Stimulated activated CD4-positive, alpha-beta T cell treated with anti-CD3 and anti-CD28 coated beads, Interleukin-1b, Interleukin-23, amount 100 ng/mL, for 4 hours (primary cell): ENCODE data around the gene OR1N1.
"Not testable (repeated sequence)": the region's sequence is repeated elsewhere in the genome, so short reads cannot be mapped to it uniquely, and the experiment has no call there.

Source experiments
- DNase-seq, 2 donors: peaks; one replicate each; pipeline ENCODE4 v3.0.0-alpha.2; 2020; ENCODE audit warnings: low read depth in 2 of 2

The OR1N1 gene, protein sequence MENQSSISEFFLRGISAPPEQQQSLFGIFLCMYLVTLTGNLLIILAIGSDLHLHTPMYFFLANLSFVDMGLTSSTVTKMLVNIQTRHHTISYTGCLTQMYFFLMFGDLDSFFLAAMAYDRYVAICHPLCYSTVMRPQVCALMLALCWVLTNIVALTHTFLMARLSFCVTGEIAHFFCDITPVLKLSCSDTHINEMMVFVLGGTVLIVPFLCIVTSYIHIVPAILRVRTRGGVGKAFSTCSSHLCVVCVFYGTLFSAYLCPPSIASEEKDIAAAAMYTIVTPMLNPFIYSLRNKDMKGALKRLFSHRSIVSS

DNA sequence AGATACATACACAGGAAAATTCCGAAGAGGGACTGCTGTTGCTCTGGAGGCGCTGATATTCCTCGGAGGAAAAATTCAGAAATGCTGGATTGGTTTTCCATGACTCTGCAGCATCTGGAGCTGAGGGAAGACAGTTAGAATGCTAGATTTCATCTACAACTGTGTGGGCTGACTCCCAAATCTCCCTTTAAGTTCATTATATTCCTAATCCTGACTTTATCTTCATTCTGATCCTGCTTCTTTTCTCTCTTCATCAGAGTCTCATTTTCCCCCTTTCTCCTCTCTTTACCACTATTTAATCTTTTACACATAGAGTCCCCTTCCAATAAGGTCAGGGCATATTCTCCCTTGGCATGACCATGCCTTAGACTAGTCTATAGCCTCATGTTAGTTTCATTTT, at the start of gene OR1N1:
OR1N1 (minus strand) TSS at position 101 of the 400 bp plus-strand sequence; CDS start at position 101, 0 bp downstream.
- DNase-seq: no peak

DNA sequence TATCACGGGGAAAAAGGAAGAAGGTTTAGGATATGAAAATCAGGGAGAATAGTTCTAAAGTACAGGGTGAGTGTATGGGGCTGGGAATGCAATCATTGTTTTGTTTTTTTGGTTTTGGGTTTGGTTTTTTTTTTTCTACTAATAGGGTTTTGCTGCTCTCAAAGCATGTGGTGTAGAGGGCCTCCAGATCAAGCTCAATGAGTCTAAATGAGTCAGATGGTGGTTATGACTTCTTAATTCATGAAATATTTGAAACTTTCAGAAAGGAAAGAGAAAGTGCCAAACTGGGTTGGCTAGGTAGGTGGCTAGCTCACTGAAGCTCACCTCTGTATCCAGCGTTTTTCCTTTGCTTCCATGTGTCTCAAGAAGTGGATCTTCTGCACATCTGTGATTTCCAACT, 45.4 kb upstream of the OR1N1 start:
- DNase-seq: no peak

DNA sequence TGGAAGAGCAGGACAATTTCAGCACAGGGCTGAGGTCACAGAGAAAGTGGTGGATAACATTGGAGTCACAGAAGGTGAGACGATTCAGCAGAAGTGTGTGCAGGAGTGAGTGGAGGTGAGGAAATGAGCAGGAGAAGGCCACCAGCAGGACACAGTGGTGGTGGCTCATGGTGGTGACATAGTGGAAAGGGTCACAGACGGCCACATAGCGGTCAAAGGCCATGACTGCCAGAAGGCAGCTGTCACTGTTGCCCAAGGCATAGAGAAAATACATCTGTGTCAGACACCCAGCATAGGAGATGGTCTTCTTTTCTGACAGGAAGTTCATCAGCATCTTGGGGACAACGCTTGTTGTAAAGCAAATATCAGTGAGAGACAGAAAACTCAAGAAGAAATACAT, 40.8 kb upstream of the OR1N1 start:
- DNase-seq: no peak

DNA sequence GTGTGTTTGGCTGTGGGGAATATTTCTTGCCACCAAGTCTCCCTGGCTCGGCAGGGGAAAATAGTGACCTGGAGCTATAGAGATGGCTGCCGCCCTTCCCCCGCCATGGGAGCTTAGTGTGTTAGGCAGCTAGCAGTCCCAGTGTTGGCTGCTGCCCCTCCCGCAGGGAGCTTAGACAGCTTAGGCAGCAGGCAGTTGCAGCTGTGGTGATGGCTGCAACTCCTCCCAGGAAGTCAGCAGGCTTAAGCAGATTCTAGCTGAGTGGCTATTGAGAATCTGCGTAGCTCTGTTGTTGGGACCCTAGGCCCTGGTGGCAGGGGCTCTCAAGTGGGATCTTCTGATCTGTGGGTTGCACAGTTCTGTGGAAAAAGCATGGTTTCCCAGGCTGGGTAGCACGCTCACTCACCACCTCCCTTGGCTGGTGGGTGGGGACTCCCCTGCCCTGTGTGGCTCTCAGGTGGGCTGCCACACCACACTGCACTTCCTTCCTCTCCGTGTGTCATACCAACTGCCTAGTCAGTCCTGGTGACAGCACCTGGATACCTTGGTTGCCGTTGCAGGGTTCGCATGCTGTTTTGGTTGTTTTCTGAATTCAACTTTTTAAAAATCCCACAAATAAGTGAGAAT, 35.2 kb upstream of the OR1N1 start:
- DNase-seq: no peak

DNA sequence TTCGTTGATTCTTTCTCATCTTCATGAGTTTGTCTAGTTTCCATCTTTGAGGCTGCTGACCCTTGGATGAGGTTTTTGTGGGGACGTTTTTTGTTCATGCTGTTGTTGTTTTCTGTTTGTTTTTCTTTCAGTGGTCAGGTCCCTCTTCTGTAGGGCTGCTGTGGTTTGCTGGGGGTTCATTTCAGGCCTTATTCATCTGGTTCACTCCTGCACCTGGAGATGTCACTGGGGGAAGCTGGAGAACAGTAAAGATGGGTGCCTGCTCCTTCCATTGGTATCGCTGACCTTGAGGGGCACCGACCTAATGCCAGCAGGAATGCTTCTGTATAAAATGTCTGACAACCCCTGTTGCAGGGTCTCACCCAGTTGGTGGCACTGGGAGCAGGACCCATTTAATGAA, 34.4 kb upstream of the OR1N1 start:
- DNase-seq: no peak

DNA sequence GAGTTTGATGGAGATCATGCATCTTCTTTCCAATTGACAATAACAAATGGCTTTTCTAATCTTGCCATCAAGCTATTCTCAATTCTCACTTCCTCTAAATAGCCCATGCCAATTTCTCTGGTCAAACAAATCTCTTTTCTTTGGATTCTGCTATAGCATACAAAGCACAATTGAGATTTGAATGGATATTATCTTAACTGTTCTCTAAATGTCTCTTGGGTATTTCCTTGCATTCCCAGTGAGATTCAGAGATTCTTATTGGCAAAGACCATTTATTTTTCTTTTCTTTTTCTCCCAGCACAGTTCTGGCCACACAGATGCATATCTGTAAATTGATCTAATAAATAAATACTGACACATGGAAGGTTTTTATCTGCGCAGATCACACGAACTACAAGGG, 25.7 kb upstream of the OR1N1 start, which contains the start of gene OR1N2:
OR1N2 (plus strand) TSS at position 301 of the 400 bp plus-strand sequence. CDS start 100 bp downstream, outside the sequence.
- no peak for DNase-seq

DNA sequence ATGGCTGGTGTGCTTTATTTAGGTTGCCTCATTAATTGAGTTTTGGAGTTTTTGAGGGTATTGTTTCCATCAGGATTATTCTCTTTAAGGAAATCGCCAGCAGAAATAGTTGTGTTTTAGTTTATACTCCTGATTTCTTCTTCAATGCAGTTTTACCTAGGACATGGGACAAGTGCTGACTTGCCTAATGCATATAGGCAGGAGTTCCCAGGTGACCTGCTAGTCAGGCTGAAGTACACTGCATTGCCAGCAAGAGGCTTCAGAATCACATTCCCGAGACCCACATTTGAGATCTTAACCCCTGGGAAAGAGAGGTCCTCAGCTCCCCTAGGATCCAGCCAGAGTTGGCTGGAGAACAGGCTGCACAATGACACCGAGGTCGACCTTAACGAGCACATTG, 24.3 kb upstream of the OR1N1 start:
- DNase-seq: no peak

DNA sequence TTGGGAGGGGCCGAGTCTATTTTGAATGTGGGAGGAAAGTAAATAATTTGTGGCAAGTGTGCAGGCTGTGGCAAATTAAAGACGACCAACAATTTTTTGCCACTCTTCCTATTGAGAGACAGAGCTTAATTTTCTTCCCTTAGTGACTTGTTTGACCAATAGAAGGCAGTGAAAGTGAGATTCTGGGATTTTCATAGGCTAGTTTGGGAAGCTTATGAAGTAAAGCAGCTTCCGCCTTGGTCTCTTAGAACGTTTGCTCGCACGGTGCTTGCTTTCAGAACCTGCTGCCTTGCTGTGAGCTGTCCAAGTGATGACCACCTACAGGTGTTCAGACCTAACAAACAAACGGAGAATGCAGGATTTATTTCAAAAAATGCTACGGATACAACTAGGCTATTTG, 19.1 kb upstream of the OR1N1 start:
- DNase-seq: no peak

DNA sequence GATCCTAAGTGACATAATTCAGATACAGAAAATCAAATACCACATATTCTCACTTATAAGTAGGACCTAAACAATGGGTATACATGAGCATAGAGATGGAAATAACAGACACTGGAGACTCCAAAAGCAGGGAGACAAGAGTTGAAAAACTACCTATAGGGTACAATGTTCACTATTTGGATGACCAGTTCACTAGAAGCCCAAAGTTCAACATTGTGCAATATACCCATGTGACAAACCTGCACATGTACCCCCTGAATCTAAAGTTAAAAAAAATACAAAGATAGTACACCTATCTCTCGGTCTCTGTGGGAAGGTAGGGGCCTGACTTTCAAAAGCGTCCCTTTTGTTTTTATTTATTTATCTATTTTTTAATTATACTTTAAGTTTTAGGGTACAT, 11.7 kb upstream of the OR1N1 start:
- DNase-seq: no peak

DNA sequence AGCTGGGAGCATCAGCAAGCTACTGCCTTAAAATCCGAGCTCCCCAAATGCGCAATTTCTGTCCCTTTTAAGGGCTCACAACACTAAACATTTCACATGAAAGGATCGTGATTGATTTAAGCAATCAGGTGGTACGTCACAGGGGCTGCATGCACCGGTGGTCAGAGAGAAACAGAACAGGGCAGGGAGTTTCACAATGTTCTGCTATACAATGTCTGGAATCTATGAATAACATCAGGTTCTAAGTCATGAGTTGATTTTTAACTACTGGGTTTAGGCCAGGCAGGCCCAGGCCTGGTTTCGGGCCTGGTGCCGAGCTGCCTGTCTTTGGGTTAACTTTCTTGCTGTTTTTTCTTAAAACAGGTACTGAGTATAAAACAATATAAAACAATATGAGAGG, 10.0 kb upstream of the OR1N1 start:
- not testable (repeated sequence) for DNase-seq

DNA sequence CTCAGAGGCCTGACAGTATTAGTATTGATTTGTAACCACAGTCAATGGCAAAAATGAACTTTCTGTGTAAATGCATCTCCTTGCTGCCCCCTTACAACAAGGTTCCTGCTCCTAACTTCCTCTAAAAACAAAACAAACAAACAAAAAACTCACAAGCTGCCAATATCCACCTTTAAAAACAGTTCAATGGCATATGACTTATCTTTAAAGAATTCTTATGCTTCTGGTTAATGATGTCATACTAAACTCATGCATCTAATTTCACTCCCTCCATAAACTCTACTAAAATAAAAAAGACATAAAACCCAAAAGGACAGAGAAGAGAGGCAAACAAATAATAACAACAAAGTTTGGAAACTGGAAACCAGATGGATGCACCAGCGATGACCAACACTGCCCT, 9.0 kb upstream of the OR1N1 start:
- no peak for DNase-seq

DNA sequence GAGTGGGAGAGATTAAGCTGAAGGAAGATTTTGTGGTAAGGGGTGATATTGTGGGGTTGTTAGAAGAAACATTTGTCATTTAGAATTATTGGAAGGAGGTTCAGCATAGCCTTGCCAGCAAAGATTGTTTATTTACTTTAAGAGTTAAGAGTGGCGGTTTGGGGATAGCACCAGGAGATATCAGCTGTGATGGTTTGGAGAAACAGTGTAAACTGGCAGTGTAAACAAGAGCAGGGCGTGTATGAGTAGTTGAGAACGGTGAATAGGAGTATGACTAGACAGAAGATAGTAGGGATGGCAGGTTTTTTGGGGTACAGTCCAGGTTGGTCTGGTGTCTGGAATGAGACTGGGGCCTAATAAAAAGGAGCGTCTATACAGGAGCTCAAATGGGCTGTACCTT, 4.1 kb upstream of the OR1N1 start:
- DNase-seq: not testable (repeated sequence)

DNA sequence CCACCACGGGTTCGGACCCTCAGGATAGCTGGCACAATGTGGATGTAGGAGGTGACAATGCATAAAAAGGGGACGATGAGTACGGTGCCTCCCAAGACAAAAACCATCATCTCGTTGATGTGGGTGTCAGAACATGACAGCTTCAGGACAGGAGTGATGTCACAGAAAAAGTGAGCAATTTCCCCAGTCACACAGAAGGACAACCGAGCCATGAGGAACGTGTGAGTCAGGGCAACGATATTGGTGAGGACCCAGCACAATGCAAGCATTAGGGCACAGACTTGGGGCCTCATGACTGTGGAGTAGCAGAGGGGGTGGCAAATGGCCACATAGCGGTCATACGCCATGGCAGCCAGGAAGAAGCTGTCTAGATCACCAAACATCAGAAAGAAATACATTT, 491 bp downstream of the OR1N1 start:
- DNase-seq: no peak

DNA sequence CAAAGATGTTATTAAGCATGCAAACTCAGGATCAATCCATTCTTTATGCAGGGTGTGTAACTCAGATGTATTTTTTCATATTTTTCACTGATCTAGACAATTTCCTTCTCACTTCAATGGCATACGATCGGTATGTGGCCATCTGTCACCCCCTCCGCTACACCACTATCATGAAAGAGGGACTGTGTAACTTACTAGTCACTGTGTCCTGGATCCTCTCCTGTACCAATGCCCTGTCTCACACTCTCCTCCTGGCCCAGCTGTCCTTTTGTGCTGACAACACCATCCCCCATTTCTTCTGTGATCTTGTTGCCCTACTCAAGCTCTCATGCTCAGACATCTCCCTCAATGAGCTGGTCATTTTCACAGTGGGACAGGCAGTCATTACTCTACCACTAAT, 7.7 kb downstream of the OR1N1 start:
- DNase-seq: no peak

DNA sequence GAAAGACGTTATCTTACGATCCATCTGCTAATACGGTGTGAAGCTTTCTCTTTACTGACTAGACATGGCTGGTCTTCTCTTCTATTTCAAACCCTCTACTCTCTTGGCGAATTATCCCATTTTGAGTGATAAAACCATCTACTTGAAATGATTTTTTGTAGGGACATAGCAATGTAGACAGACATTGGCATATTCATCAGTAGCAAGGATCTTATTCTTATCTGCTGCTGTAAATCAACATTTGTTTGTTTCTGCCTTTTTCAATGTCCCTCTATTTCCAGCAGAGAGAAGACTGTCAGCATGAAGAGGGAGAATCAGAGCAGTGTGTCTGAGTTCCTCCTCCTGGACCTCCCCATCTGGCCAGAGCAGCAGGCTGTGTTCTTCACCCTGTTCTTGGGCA, 8.3 kb downstream of the OR1N1 start, which contains the start of gene OR1J4:
OR1J4 (plus strand) TSS at position 301 of the 400 bp plus-strand sequence; CDS start at position 301, 0 bp downstream.
- no peak for DNase-seq

DNA sequence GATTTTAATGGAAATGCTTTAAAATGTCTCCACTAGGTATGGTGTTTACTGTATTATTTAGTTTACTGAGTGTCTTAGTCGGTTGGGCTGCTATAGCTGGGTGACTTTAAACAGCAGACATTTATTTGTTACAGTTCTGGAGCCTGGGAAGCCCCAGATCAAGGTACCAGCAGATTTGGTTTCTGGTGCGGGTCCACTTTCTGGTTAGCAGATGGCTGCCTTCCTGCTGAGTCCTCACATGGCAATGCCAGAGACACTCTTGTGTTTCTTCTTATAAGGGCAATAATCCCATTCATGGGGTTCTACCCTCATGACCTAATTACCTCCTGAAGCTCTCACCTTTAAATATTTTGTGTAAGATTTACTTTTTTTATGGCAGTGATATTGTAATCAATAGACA, 8.9 kb downstream of the OR1N1 start:
- no peak for DNase-seq

DNA sequence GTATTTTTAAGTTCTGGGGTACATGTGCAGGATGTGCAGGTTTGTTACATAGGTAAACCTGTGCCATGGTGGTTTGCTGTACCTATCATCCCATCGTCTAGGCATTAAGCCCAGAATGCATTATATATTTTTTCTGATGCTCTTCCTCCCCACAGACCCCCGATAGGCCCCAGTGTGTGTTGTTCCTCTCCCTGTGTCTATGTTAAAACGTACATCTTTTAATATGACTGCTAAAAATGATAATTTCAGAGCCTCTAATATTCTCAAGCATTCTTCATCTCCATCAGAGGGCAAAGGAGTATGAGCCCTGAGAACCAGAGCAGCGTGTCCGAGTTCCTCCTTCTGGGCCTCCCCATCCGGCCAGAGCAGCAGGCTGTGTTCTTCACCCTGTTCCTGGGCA, 16.6 kb downstream of the OR1N1 start, which contains the start of gene OR1J2:
OR1J2 (plus strand) TSS at position 301 of the 400 bp plus-strand sequence; CDS start at position 301, 0 bp downstream.
- no peak for DNase-seq

DNA sequence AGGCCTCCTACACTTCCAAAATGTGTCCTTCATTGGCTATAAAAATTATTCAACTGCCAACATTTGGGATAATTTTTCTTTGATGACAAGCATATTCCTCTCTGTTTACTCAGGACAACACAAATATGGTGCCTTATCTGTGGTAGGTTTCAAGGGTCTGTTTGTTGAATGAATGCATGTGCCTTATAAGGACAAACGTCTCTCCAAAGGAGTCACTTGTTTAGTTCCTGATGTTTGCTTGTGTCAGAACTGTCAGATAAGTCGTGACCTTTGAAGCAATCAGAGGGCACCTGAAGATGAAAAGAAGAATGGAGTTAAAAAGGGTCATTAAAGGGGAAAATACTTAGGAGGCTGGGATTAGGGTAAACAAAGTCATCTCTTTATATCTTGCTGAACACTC, 20.1 kb downstream of the OR1N1 start:
- no peak for DNase-seq

DNA sequence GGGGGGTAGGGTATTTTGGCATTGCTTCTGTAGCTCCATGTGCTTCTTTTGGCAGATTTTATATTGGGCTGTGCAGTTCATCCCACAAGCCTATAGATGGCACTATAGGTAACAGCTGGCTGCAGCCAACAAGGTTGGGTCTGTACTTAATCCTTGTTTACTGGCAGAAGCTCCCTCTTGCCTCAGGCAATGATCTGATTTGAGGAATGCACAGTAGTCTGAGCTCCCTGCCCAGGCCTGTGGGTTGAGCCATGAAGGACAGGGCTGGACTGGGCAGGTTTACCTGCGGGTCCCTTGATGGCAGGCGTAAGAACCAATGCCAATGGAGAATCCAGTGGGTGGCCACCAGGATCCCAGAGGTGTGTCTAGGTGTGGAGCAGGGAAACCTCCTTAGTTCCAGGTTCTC, 28.2 kb downstream of the OR1N1 start:
- no peak for DNase-seq

DNA sequence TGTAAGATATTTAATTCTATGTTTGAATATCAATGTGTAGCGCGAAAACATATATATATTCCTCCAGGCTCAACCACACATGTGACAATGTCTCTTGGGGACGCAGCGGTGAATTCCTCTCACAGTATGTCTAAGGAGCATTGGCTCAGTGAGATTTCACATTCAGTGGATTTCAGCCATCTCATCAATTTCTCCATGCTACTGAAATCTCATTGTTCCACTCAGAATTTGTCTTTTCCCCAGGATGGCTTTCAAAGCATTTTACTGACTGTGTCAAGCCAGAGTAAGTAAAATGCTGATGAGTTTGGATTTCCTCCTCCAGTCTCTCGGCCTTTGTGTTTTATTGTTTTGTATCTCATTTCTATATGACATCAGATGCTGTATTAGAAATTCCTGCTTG, 48.0 kb downstream of the OR1N1 start:
- DNase-seq: no peak

DNA sequence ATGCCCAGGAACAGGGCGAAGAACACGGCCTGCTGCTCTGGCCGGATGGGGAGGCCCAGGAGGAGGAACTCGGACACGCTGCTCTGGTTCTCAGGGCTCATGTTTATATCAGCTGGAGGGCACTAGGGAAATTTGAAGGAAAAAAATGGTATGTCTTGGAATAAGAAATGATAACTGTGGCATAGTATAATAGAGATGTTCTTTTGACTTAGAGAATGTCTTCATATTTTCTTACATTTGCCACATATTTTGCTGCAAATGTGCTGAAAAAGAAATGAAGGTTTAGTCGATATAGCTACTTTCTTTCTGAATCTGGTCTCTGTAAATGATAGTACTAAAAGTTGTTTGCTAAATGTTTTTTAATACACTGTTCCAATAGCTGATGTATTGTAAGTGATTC, 49.3 kb downstream of the OR1N1 start, which contains the start of gene OR1J1:
OR1J1 (minus strand) TSS at position 101 of the 400 bp plus-strand sequence; CDS start at position 101, 0 bp downstream.
- DNase-seq: no peak

DNA sequence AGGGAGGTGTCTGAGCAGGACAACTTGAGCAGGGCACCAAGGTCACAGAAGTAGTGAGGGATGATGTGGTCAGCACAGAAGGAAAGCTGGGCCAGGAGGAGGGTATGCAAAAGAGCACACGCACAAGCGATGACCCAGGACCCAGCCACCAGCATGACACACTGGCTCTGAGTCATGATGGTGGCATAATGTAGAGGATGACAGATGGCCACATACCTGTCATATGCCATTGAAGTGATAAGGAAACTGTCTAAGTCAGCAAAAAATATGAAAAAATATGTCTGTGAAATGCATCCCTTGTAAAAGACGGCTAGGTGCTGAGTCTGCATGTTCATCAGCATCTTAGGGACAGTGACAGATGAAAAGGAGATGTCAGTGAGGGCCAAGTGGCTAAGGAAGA, 49.7 kb downstream of the OR1N1 start:
- no peak for DNase-seq
